Breast epithelium (tissue), 4 donors: ENCODE data around the gene NR2F1. TPM values are rescaled to one million over a fixed set of nuclear protein-coding genes. Genes with fewer than 3 reads are reported as not detected.

Experiments used
- DNase-seq, 2 donors: peaks; one replicate each; pipeline ENCODE4 v3.0.0-alpha.2; 2019; ENCODE audit warnings: low spot score in 2 of 2
- H3K27ac ChIP-seq, 2 donors: fragments of 200-600 bp; sonication (generic) in 1 of 2; one replicate each; pipeline ENCODE4 v1.5.1; 2016 to 2019; ENCODE audit warnings: mild to moderate bottlenecking in 1 of 2
- H3K27me3 ChIP-seq, 2 donors: fragments of 200-600 bp; sonication (generic) in 1 of 2; one replicate each; pipeline versions ENCODE4 v1.5.1 to v1.6.0; 2017 to 2019; ENCODE audit warnings: control low read depth in 1 of 2, mild to moderate bottlenecking in 1 of 2
- H3K36me3 ChIP-seq: fragments of 200-600 bp; one replicate; pipeline ENCODE4 v1.5.1; 2019
- H3K4me1 ChIP-seq, 2 donors: fragments of 200-600 bp; sonication (generic); one replicate each; pipeline ENCODE4 v1.5.1; 2016 to 2019; ENCODE audit warnings: control low read depth in 1 of 2
- H3K4me3 ChIP-seq, 3 donors: fragments of 200-600 bp; sonication (generic); 1 replicate in 2 of 3; 2 replicates in 1 of 3; pipeline ENCODE4 v1.5.1; 2016 to 2019; ENCODE audit warnings: mild to moderate bottlenecking in 3 of 3, moderate library complexity in 2 of 3
- H3K9me3 ChIP-seq, 2 donors: fragments of 200-600 bp; sonication (generic) in 1 of 2; one replicate each; pipeline ENCODE4 v1.5.1; 2016 to 2019; ENCODE audit warnings: control low read depth in 1 of 2
- POLR2A ChIP-seq: fragments of 450-650 bp; IDR thresholded peaks from one replicate; pipeline ENCODE4 v1.6.1; 2016; ENCODE audit warnings: antibody characterized with exemption, mild to moderate bottlenecking, moderate library complexity
- POLR2AphosphoS5 ChIP-seq, 3 donors: sonication (generic); formaldehyde crosslinking; IDR thresholded peaks; one replicate each; pipeline ENCODE4 v1.6.1; 2017; ENCODE audit warnings: antibody characterized with exemption in 3 of 3
- intact Hi-C: fragments of 100-400 bp; cut with DNase I; formaldehyde crosslinking; loops from one replicate; pipeline ENCODE4 v1.15.1; 2023; ENCODE audit warnings: low total_unique reads
- total RNA-seq, 3 donors: library from RNA; depleted of rRNA; stranded (reverse); fragments of >200 nt; gene quantifications; one replicate each; pipeline ENCODE4 v1.1.0, GENCODE V29; 2016
- TF ChIP-seq, protein P1 (sequence below), 3 donors: fragments of 450-650 bp; IDR thresholded peaks; one replicate each; pipeline ENCODE4 v1.5.1; 2016 to 2017; ENCODE audit warnings: antibody characterized with exemption in 3 of 3, mild to moderate bottlenecking in 3 of 3, moderate library complexity in 3 of 3

NR2F1 gene
- total RNA-seq, 3 donors from 2014 or later = 4.6 to 63.6 (median 59.1) TPM

DNA sequence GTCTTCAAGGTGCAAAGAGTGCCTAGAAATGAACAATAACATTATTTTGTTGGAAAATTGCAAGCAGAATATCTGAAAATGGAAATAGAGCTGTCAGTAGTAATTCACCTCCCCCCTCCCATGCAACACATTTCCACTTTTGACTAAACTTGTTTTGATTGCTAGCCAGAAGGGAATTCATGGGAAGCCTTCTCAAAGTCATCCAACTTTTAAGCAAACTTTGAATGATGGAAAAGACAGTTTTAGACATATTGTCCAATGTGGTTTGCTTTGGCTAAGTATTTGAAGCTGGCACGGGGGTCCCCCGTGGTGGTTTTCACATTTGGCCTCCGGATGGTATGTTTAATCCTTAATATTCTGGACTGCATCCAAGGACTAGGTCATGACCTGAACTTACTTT lies 7.5 kb downstream of the NR2F1 start:
- Histone ChIP-seq H3K9me3 (no peaks in the 10 kb centered on the region), H3K4me3 (peak overlapping the region in 2 of 3 donors; percentile 63 to 75), H3K27ac (no peak overlapping the region), H3K36me3 (no peaks in the 10 kb centered on the region), H3K4me1 (peaks cover 0 to under 1% of the 10 kb centered on the region in 2 donors), H3K27me3 (peaks cover 0 to 43% of the 10 kb centered on the region in 2 donors)
- TF ChIP-seq POLR2A (no peak), POLR2AphosphoS5 (IDR thresholded peaks at IDR 0.05) (no peak)
- TF ChIP-seq, protein P1, sequence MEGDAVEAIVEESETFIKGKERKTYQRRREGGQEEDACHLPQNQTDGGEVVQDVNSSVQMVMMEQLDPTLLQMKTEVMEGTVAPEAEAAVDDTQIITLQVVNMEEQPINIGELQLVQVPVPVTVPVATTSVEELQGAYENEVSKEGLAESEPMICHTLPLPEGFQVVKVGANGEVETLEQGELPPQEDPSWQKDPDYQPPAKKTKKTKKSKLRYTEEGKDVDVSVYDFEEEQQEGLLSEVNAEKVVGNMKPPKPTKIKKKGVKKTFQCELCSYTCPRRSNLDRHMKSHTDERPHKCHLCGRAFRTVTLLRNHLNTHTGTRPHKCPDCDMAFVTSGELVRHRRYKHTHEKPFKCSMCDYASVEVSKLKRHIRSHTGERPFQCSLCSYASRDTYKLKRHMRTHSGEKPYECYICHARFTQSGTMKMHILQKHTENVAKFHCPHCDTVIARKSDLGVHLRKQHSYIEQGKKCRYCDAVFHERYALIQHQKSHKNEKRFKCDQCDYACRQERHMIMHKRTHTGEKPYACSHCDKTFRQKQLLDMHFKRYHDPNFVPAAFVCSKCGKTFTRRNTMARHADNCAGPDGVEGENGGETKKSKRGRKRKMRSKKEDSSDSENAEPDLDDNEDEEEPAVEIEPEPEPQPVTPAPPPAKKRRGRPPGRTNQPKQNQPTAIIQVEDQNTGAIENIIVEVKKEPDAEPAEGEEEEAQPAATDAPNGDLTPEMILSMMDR (IDR thresholded peaks at IDR 0.05) = no peak
- DNase-seq = no peak
- intact Hi-C loops = no loop called here

DNA sequence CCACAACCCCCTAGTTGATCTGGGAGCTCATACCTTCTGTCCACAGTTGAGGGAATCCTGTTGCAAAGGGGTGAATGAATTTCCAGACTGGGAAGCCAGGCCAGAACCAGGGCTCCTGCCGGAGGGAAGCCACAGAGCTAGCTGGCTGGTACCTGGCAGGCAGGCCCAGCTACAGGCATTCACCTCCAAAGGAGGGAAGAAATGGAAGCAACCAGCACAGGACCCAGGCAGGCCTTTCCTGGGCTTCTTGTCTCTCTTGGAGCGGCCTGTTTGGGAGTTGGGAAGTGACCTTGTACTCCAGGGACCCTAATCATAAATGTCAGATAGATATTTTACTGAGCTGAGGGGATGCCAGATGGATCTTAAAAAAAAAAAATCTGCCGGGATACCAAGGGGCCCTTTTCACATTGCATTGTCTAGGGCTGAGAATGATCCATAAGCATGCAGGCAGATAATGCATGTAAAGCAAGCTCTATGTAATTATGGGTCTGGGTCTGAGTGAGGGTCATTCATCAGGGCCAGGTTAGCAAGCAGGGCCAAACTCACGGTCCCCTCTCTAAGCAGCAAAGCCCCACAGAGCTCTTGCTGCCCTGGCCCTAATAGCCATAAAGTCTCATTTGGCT lies 8.4 kb downstream of the NR2F1 start:
- Histone ChIP-seq H3K27ac (peak overlapping the region in 1 of 2 donors; percentile 32), H3K9me3 (no peaks in the 10 kb centered on the region), H3K4me3 (peak overlapping the region in 2 of 3 donors; percentile 63 to 75), H3K4me1 (no peaks in the 10 kb centered on the region), H3K27me3 (peaks cover 0 to 44% of the 10 kb centered on the region in 2 donors), H3K36me3 (no peaks in the 10 kb centered on the region)
- intact Hi-C loops = no loop called here
- TF ChIP-seq, protein P1 (IDR thresholded peaks at IDR 0.05) = no peak
- TF ChIP-seq POLR2A = no peak
- TF ChIP-seq POLR2AphosphoS5 (IDR thresholded peaks at IDR 0.05) = no peak
- DNase-seq = no peak

DNA sequence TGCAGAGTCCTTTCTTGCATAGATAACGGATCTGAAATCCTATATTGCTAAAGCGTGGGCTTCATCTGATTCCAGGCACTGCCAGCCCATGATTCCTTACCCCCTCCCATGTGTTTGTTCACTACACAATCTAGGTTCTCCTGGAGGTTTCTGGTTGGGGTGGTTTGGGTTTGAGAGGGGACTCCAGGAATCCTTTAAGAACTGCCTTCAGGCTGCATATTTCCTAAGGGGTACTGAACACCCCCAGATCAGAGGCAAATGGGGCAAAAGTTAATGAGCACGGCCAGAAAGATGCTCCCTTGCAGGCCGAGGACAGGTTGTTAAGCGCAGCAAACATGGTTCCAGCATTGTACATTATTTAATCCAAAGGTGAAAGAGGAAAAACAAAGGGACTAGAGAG lies 9.9 kb downstream of the NR2F1 start:
- H3K4me3 ChIP-seq = peak overlapping the region in 1 of 3 donors; percentile 6
- H3K27ac ChIP-seq = no peak overlapping the region
- H3K36me3 ChIP-seq = no peaks in the 10 kb centered on the region
- H3K9me3 ChIP-seq = no peaks in the 10 kb centered on the region
- H3K27me3 ChIP-seq = peaks cover 0 to 46% of the 10 kb centered on the region in 2 donors
- TF ChIP-seq, protein P1 (IDR thresholded peaks at IDR 0.05) = no peak
- no peak for TF ChIP-seq POLR2AphosphoS5 (IDR thresholded peaks at IDR 0.05)
- no peak for TF ChIP-seq POLR2A
- intact Hi-C loops = no loop called here
- no peaks in the 10 kb centered on the region for H3K4me1 ChIP-seq
- no peak for DNase-seq

DNA sequence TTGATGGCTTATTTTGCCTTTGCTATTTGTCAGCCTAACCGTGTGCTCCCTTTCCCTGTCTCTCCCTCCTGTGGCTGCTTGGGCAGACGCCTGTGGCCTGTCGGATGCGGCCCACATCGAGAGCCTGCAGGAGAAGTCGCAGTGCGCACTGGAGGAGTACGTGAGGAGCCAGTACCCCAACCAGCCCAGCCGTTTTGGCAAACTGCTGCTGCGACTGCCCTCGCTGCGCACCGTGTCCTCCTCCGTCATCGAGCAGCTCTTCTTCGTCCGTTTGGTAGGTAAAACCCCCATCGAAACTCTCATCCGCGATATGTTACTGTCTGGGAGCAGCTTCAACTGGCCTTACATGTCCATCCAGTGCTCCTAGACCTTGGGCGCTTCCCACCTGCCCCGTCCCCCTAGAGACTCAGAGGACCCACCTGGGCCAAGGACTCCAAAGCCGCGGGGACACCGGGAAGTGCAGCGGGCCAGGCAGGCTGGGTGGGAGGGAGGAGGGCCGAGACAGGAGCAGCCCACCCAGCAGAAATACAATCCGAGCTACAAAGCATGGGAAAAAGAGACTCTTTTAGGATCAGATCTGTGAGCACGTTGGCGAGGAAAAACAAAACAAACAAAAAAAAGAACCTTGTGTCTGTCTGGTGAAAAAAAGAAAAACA lies 10.6 kb downstream of the NR2F1 start:
- peaks cover 0 to 50% of the 10 kb centered on the region in 2 donors for H3K27me3 ChIP-seq
- no peaks in the 10 kb centered on the region for H3K9me3 ChIP-seq
- no peak for DNase-seq
- peak overlapping the region in 1 of 3 donors; percentile 25 for H3K4me3 ChIP-seq
- H3K27ac ChIP-seq = peak overlapping the region in 1 of 2 donors; percentile 19
- H3K4me1 ChIP-seq = no peaks in the 10 kb centered on the region
- H3K36me3 ChIP-seq = no peaks in the 10 kb centered on the region
- TF ChIP-seq, protein P1 (IDR thresholded peaks at IDR 0.05) = no peak
- TF ChIP-seq POLR2AphosphoS5 (IDR thresholded peaks at IDR 0.05) (no peak), POLR2A (no peak)
- intact Hi-C loops = no loop called here
